Activated CD8-positive, alpha-beta memory T cell treated with anti-CD3 and anti-CD28 coated beads, Interleukin-2, amount 10 ng/mL, durations not matched to agents 7 days and 5 days (primary cell): Measurements from ENCODE around the gene PLEKHH1. TPM values are rescaled to one million over a fixed set of nuclear protein-coding genes. Genes with fewer than 3 reads are reported as not detected.
A peak's percentile ranks its signal among the peaks of the same experiment; 100 is the strongest.
"Not testable (repeated sequence)": the region's sequence is repeated elsewhere in the genome, so short reads cannot be mapped to it uniquely, and the experiment has no call there.

Experiments used
- ATAC-seq: fragments of 150-1000 bp; cut with Tn5 transposase; one replicate; pipeline ENCODE4 v1.10.0; 2021; ENCODE audit warnings: moderate library complexity
- CTCF ChIA-PET: fragments of 350-600 bp; sonication (Branson Sonifier 250); formaldehyde crosslinking; loops from one replicate; lab custom pipeline; 2021; ENCODE audit warnings: antibody characterized with exemption; lab: Charles Lee
- DNase-seq: peaks from one replicate; pipeline ENCODE4 v3.0.0-alpha.2; 2020
- H3K27ac Mint-ChIP-seq: one replicate; pipeline ENCODE4 v1.8.0; 2021; ENCODE audit warnings: mild to moderate bottlenecking, mixed read lengths
- H3K27me3 Mint-ChIP-seq: one replicate; pipeline ENCODE4 v1.8.0; 2021; ENCODE audit warnings: mixed read lengths
- H3K36me3 Mint-ChIP-seq: one replicate; pipeline ENCODE4 v1.8.0; 2021; ENCODE audit warnings: mild to moderate bottlenecking, mixed read lengths
- H3K4me1 Mint-ChIP-seq: one replicate; pipeline ENCODE4 v1.8.0; 2021; ENCODE audit warnings: mixed read lengths
- H3K4me3 Mint-ChIP-seq: one replicate; pipeline ENCODE4 v1.8.0; 2021; ENCODE audit warnings: mild to moderate bottlenecking, moderate library complexity, mixed read lengths
- H3K9me3 Mint-ChIP-seq: one replicate; pipeline ENCODE4 v1.8.0; 2022; ENCODE audit warnings: low read depth, mixed read lengths
- total RNA-seq, 2 experiments: library from RNA; stranded (reverse); gene quantifications; one replicate each; pipeline ENCODE4 v1.2.3, GENCODE V29; 2021

Gene PLEKHH1
- total RNA-seq, 2 experiments from 2014 or later, result 0.19 to 0.79 TPM

GRCh38 chr14:67526676-67527459 lies 6.2 kb upstream of the PLEKHH1 start:
- H3K36me3 Mint-ChIP-seq, result no peaks in the 10 kb centered on the region
- ATAC-seq (peak; percentile 90), DNase-seq (peak; percentile 58)
- H3K27me3 Mint-ChIP-seq, result peaks cover 73% of the 10 kb centered on the region
- no peaks in the 10 kb centered on the region for H3K4me1 Mint-ChIP-seq
- H3K27ac Mint-ChIP-seq, result no peak overlapping the region
- H3K4me3 Mint-ChIP-seq, result no peak overlapping the region
- CTCF ChIA-PET, result interaction anchor here (0.8 to 6.1 kb wide), 22 partner anchors 10 to 178 kb away, joined by 3 to 61 read pairs (median 6); partner anchors contain the start of gene TMEM229B
- no peaks in the 10 kb centered on the region for H3K9me3 Mint-ChIP-seq

GRCh38 chr14:67527756-67528155 lies 5.3 kb upstream of the PLEKHH1 start:
- CTCF ChIA-PET, result interaction anchor here (0.9 to 6.1 kb wide), 11 partner anchors 10 to 177 kb away, joined by 3 to 61 read pairs (median 6); partner anchors contain the start of gene TMEM229B
- H3K27me3 Mint-ChIP-seq, result peaks cover 73% of the 10 kb centered on the region
- no peak overlapping the region for H3K27ac Mint-ChIP-seq
- ATAC-seq, result no peak
- no peaks in the 10 kb centered on the region for H3K36me3 Mint-ChIP-seq
- no peak overlapping the region for H3K4me3 Mint-ChIP-seq
- no peaks in the 10 kb centered on the region for H3K4me1 Mint-ChIP-seq
- DNase-seq, result no peak
- H3K9me3 Mint-ChIP-seq, result no peaks in the 10 kb centered on the region

- H3K27ac Mint-ChIP-seq, result no peak overlapping the region
- DNase-seq (no peak), ATAC-seq (no peak)
- H3K36me3 Mint-ChIP-seq, result no peaks in the 10 kb centered on the region
- CTCF ChIA-PET, result interaction anchor here (0.9 to 6.1 kb wide), 8 partner anchors 11 to 176 kb away, joined by 3 to 61 read pairs (median 10); no protein-coding TSS in a partner anchor
- H3K27me3 Mint-ChIP-seq, result peaks cover 68% of the 10 kb centered on the region
- no peak overlapping the region for H3K4me3 Mint-ChIP-seq
- H3K9me3 Mint-ChIP-seq, result no peaks in the 10 kb centered on the region
- no peaks in the 10 kb centered on the region for H3K4me1 Mint-ChIP-seq
Observed at GRCh38 chr14:67528276-67528675, 4.8 kb upstream of the PLEKHH1 start.

- H3K27ac Mint-ChIP-seq, result no peak overlapping the region
- H3K4me1 Mint-ChIP-seq, result no peaks in the 10 kb centered on the region
- H3K9me3 Mint-ChIP-seq, result no peaks in the 10 kb centered on the region
- peaks cover 67% of the 10 kb centered on the region for H3K27me3 Mint-ChIP-seq
- no peak overlapping the region for H3K4me3 Mint-ChIP-seq
- DNase-seq (no peak), ATAC-seq (no peak)
- no peaks in the 10 kb centered on the region for H3K36me3 Mint-ChIP-seq
- CTCF ChIA-PET, result interaction anchor here (0.9 to 2.0 kb wide), 5 partner anchors 38 to 174 kb away, joined by 3 to 6 read pairs (median 3); no protein-coding TSS in a partner anchor
Observed at GRCh38 chr14:67529947-67530935, 2.8 kb upstream of the PLEKHH1 start.

- no peak overlapping the region for H3K27ac Mint-ChIP-seq
Observed at GRCh38 chr14:67532606-67532997, 488 bp upstream of the PLEKHH1 start.

GRCh38 chr14:67533754-67534085 lies 630 bp downstream of the PLEKHH1 start:
- H3K4me1 Mint-ChIP-seq, result no peaks in the 10 kb centered on the region
- CTCF ChIA-PET, result interaction anchor here (1.1 to 2.6 kb wide), 5 partner anchors 8 to 171 kb away, joined by 3 to 11 read pairs (median 4); partner anchors contain the start of gene ARG2
- H3K27me3 Mint-ChIP-seq, result peaks cover 67% of the 10 kb centered on the region
- H3K27ac Mint-ChIP-seq, result no peak overlapping the region
- DNase-seq (no peak), ATAC-seq (no peak)
- H3K9me3 Mint-ChIP-seq, result no peaks in the 10 kb centered on the region
- H3K4me3 Mint-ChIP-seq, result peak overlapping the region; percentile 38
- H3K36me3 Mint-ChIP-seq, result no peaks in the 10 kb centered on the region

More at GRCh38 chr14:67532606-67532997, 488 bp upstream of the PLEKHH1 start:
- Mint-ChIP-seq H3K27me3 (peaks cover 61% of the 10 kb centered on the region), H3K4me3 (peak overlapping the region; percentile 15), H3K36me3 (no peaks in the 10 kb centered on the region), H3K4me1 (no peaks in the 10 kb centered on the region), H3K9me3 (no peaks in the 10 kb centered on the region)
- no peak for ATAC-seq
- CTCF ChIA-PET, result interaction anchor here (1.0 to 2.6 kb wide), 8 partner anchors 38 to 172 kb away, joined by 3 to 11 read pairs (median 4); partner anchors contain the start of genes ARG2 and TMEM229B
- no peak for DNase-seq

GRCh38 chr14:67536087-67536486 lies 3.0 kb downstream of the PLEKHH1 start:
- Mint-ChIP-seq H3K27me3 (peaks cover 59% of the 10 kb centered on the region), H3K4me1 (no peaks in the 10 kb centered on the region), H3K9me3 (no peaks in the 10 kb centered on the region), H3K27ac (no peak overlapping the region), H3K4me3 (no peak overlapping the region), H3K36me3 (no peaks in the 10 kb centered on the region)
- CTCF ChIA-PET, result interaction anchor here (0.5 to 1.3 kb wide), 3 partner anchors 36 to 660 kb away, joined by 3 to 9 read pairs (median 4); no protein-coding TSS in a partner anchor
- no peak for DNase-seq
- ATAC-seq, result no peak

GRCh38 chr14:67537736-67538135 lies 4.6 kb downstream of the PLEKHH1 start:
- ATAC-seq, result no peak
- H3K27ac Mint-ChIP-seq, result no peak overlapping the region
- peaks cover 58% of the 10 kb centered on the region for H3K27me3 Mint-ChIP-seq
- no peak overlapping the region for H3K4me3 Mint-ChIP-seq
- CTCF ChIA-PET, result interaction anchor here (1.3 to 1.5 kb wide), 2 partner anchors 11 to 34 kb away, joined by 3 to 5 read pairs; no protein-coding TSS in a partner anchor
- DNase-seq, result no peak
- H3K4me1 Mint-ChIP-seq, result no peaks in the 10 kb centered on the region
- no peaks in the 10 kb centered on the region for H3K9me3 Mint-ChIP-seq
- no peaks in the 10 kb centered on the region for H3K36me3 Mint-ChIP-seq

GRCh38 chr14:67538501-67538900 lies 5.4 kb downstream of the PLEKHH1 start:
- H3K27ac Mint-ChIP-seq, result no peak overlapping the region
- DNase-seq (no peak), ATAC-seq (no peak)
- no peaks in the 10 kb centered on the region for H3K9me3 Mint-ChIP-seq
- CTCF ChIA-PET, result interaction anchor here (1.3 to 1.6 kb wide), 3 partner anchors 11 to 163 kb away, joined by 3 to 5 read pairs (median 3); partner anchors contain the start of gene RDH12
- H3K4me3 Mint-ChIP-seq, result no peak overlapping the region
- no peaks in the 10 kb centered on the region for H3K36me3 Mint-ChIP-seq
- peaks cover 65% of the 10 kb centered on the region for H3K27me3 Mint-ChIP-seq
- no peaks in the 10 kb centered on the region for H3K4me1 Mint-ChIP-seq

GRCh38 chr14:67539116-67539515 lies 6.0 kb downstream of the PLEKHH1 start:
- CTCF ChIA-PET, result interaction anchor here (1.0 to 1.6 kb wide), 5 partner anchors 12 to 162 kb away, joined by 3 read pairs; partner anchors contain the start of gene RDH12

GRCh38 chr14:67541448-67542387 lies 8.6 kb downstream of the PLEKHH1 start:
- Mint-ChIP-seq H3K27ac (no peak overlapping the region), H3K9me3 (no peaks in the 10 kb centered on the region), H3K4me1 (no peaks in the 10 kb centered on the region), H3K27me3 (peaks cover 69% of the 10 kb centered on the region), H3K36me3 (peaks cover 3% of the 10 kb centered on the region), H3K4me3 (no peak overlapping the region)
- ATAC-seq (no peak), DNase-seq (no peak)
- CTCF ChIA-PET, result interaction anchor here (0.6 to 1.2 kb wide), 3 partner anchors 14 to 401 kb away, joined by 3 read pairs; no protein-coding TSS in a partner anchor

More at GRCh38 chr14:67539116-67539515, 6.0 kb downstream of the PLEKHH1 start:
- ATAC-seq (no peak), DNase-seq (no peak)
- Mint-ChIP-seq H3K36me3 (no peaks in the 10 kb centered on the region), H3K27ac (no peak overlapping the region), H3K27me3 (peaks cover 65% of the 10 kb centered on the region), H3K4me1 (no peaks in the 10 kb centered on the region), H3K4me3 (no peak overlapping the region), H3K9me3 (no peaks in the 10 kb centered on the region)

- CTCF ChIA-PET, result interaction anchor here (0.6 to 2.4 kb wide), 2 partner anchors 16 to 402 kb away, joined by 3 to 7 read pairs; no protein-coding TSS in a partner anchor
- not testable (repeated sequence) for H3K9me3 Mint-ChIP-seq, H3K36me3 Mint-ChIP-seq, ATAC-seq, H3K27ac Mint-ChIP-seq, H3K4me3 Mint-ChIP-seq, H3K4me1 Mint-ChIP-seq, DNase-seq
- H3K27me3 Mint-ChIP-seq, result peaks cover 69% of the 10 kb centered on the region
Observed at GRCh38 chr14:67542620-67543019, 9.5 kb downstream of the PLEKHH1 start.
